ENCODE results near the gene IPO9. TPM values are rescaled to one million over a fixed set of nuclear protein-coding genes. Genes with fewer than 3 reads are reported as not detected.

IPO9 gene
- total RNA-seq, 4 donors from 2014 or later: 12.9 to 25.6 (median 19.8) TPM

GRCh38 chr1:201808633-201808990, 20.3 kb upstream of the IPO9 start:
- no peaks in the 10 kb centered on the region for H3K4me1 ChIP-seq
- no peaks in the 10 kb centered on the region for H3K9me3 ChIP-seq
- H3K4me3 ChIP-seq: no peak overlapping the region
- H3K27ac ChIP-seq: no peak overlapping the region
- peak in 1 of 2 donors; percentile 58 for DNase-seq (ENCODE audit: low spot score in 2 of 2)
- H3K27me3 ChIP-seq: no peaks in the 10 kb centered on the region
- TF ChIP-seq POLR2A (IDR thresholded peaks at IDR 0.05): no peak
- TF ChIP-seq POLR2AphosphoS5 (IDR thresholded peaks at IDR 0.05): no peak
- TF ChIP-seq, protein P1, sequence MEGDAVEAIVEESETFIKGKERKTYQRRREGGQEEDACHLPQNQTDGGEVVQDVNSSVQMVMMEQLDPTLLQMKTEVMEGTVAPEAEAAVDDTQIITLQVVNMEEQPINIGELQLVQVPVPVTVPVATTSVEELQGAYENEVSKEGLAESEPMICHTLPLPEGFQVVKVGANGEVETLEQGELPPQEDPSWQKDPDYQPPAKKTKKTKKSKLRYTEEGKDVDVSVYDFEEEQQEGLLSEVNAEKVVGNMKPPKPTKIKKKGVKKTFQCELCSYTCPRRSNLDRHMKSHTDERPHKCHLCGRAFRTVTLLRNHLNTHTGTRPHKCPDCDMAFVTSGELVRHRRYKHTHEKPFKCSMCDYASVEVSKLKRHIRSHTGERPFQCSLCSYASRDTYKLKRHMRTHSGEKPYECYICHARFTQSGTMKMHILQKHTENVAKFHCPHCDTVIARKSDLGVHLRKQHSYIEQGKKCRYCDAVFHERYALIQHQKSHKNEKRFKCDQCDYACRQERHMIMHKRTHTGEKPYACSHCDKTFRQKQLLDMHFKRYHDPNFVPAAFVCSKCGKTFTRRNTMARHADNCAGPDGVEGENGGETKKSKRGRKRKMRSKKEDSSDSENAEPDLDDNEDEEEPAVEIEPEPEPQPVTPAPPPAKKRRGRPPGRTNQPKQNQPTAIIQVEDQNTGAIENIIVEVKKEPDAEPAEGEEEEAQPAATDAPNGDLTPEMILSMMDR (IDR thresholded peaks at IDR 0.05): no peak
- TF ChIP-seq EP300 (IDR thresholded peaks at IDR 0.05): no peak
- 95% methylated on average over 6 of the region's 6 CpGs for WGBS
- H3K36me3 ChIP-seq: peaks cover 93% of the 10 kb centered on the region

- Histone ChIP-seq H3K27ac (no peak overlapping the region), H3K36me3 (peaks cover 89% of the 10 kb centered on the region), H3K4me3 (no peak overlapping the region), H3K27me3 (no peaks in the 10 kb centered on the region), H3K4me1 (no peaks in the 10 kb centered on the region), H3K9me3 (no peaks in the 10 kb centered on the region)
- WGBS: 93% methylated on average over 5 of the region's 5 CpGs
- TF ChIP-seq POLR2AphosphoS5 (IDR thresholded peaks at IDR 0.05) (no peak), POLR2A (IDR thresholded peaks at IDR 0.05) (no peak), EP300 (IDR thresholded peaks at IDR 0.05) (no peak)
- TF ChIP-seq, protein P1 (IDR thresholded peaks at IDR 0.05): no peak
- no peak for DNase-seq (ENCODE audit: low spot score in 2 of 2)
Measured at GRCh38 chr1:201809876-201810275, 19.1 kb upstream of the IPO9 start.

GRCh38 chr1:201810466-201811216, 18.3 kb upstream of the IPO9 start:
- Histone ChIP-seq H3K36me3 (peaks cover 90% of the 10 kb centered on the region), H3K27me3 (no peaks in the 10 kb centered on the region), H3K9me3 (no peaks in the 10 kb centered on the region), H3K27ac (no peak overlapping the region), H3K4me3 (no peak overlapping the region), H3K4me1 (no peaks in the 10 kb centered on the region)
- 94% methylated on average over 19 of the region's 19 CpGs for WGBS
- no peak for TF ChIP-seq EP300 (IDR thresholded peaks at IDR 0.05)
- TF ChIP-seq, protein P1 (IDR thresholded peaks at IDR 0.05): no peak
- TF ChIP-seq POLR2AphosphoS5 (IDR thresholded peaks at IDR 0.05): no peak
- no peak for TF ChIP-seq POLR2A (IDR thresholded peaks at IDR 0.05)
- peak in 1 of 2 donors; percentile 68 for DNase-seq (ENCODE audit: low spot score in 2 of 2)

DNA sequence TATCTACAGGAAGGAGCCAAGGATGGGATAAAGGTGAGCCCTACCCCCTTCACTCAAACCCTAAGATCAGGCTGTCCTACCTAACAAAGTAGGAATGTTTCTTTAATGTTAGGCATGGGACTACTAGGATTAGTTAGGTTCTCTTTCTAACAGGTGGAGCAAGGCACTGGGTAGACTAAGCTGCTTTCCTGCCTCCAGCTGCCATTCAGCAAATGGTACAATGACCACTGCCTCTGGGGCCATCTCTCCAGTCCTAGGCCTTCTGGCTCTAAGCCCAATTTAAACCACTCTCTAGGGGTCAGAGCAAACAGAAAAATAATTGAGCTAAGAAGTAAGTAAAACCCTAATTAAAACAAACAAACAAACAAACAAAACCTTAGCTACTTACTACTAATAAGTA, 15.7 kb upstream of the IPO9 start:
- H3K36me3 ChIP-seq: peaks cover 89% of the 10 kb centered on the region
- DNase-seq (ENCODE audit: low spot score in 2 of 2): no peak
- TF ChIP-seq EP300 (IDR thresholded peaks at IDR 0.05): no peak
- no peak for TF ChIP-seq POLR2AphosphoS5 (IDR thresholded peaks at IDR 0.05)
- no peak for TF ChIP-seq POLR2A (IDR thresholded peaks at IDR 0.05)
- TF ChIP-seq, protein P1 (IDR thresholded peaks at IDR 0.05): no peak

GRCh38 chr1:201816309-201816854, 12.6 kb upstream of the IPO9 start:
- 90% methylated on average over 7 of the region's 7 CpGs for WGBS

More for the DNA sequence above, 15.7 kb upstream of the IPO9 start:
- H3K4me3 ChIP-seq: no peak overlapping the region
- no peaks in the 10 kb centered on the region for H3K4me1 ChIP-seq
- no peaks in the 10 kb centered on the region for H3K9me3 ChIP-seq
- H3K27me3 ChIP-seq: no peaks in the 10 kb centered on the region
- no peak overlapping the region for H3K27ac ChIP-seq

More at GRCh38 chr1:201816309-201816854, 12.6 kb upstream of the IPO9 start:
- no peaks in the 10 kb centered on the region for H3K9me3 ChIP-seq
- no peaks in the 10 kb centered on the region for H3K27me3 ChIP-seq
- H3K36me3 ChIP-seq: peaks cover 87% of the 10 kb centered on the region
- no peak for TF ChIP-seq POLR2A (IDR thresholded peaks at IDR 0.05)
- no peak for TF ChIP-seq EP300 (IDR thresholded peaks at IDR 0.05)
- TF ChIP-seq POLR2AphosphoS5 (IDR thresholded peaks at IDR 0.05): no peak
- TF ChIP-seq, protein P1 (IDR thresholded peaks at IDR 0.05): no peak
- H3K4me1 ChIP-seq: no peaks in the 10 kb centered on the region
- H3K4me3 ChIP-seq: no peak overlapping the region
- no peak for DNase-seq (ENCODE audit: low spot score in 2 of 2)
- no peak overlapping the region for H3K27ac ChIP-seq
